Endothelial cell of umbilical vein (primary cell): Measurements from ENCODE around the gene LHCGR. TPM values are rescaled to one million over a fixed set of nuclear protein-coding genes. Genes with fewer than 3 reads are reported as not detected.

ENCODE experiments used
- BruUV-seq: library from RNA; stranded (reverse); fragments of 400-500 nt; replicated peaks from 2 replicates; lab custom pipeline; 2021; lab: Mats Ljungman, UMichigan
- CTCF ChIA-PET: fragments of 300-600, 350-600 bp; sonication (Branson Sonifier 250); formaldehyde crosslinking; loops from one replicate; lab custom pipeline; 2021; ENCODE audit warnings: antibody characterized with exemption, inconsistent platforms; lab: Charles Lee
- POLR2A ChIA-PET: fragments of 300-600, 350-600 bp; sonication (Branson Sonifier 250); formaldehyde crosslinking; loops from one replicate; lab custom pipeline; 2021; ENCODE audit warnings: antibody characterized with exemption, inconsistent platforms; lab: Charles Lee
- DNase-seq: peaks from one replicate; pipeline ENCODE4 v3.0.0-alpha.2; 2011; ENCODE audit warnings: low read depth, low spot score
- FAIRE-seq: peaks from 2 replicates; lab custom pipeline; 2011; peaks lifted over from hg19 to GRCh38; lab: Jason Lieb, UNC
- H2AFZ ChIP-seq: 2 replicates; pipeline ENCODE4 v1.6.0; 2012; ENCODE audit warnings: low read depth, low read length, control low read depth, inconsistent platforms
- H3K27ac ChIP-seq: 2 replicates; pipeline ENCODE4 v1.5.1; 2011; ENCODE audit warnings: low read depth, mild to moderate bottlenecking, control low read depth, low read length, moderate library complexity; ENCODE audit not compliant: insufficient read depth
- H3K27me3 ChIP-seq, 2 experiments: 2 replicates each; pipeline versions ENCODE4 v1.6.0 to v1.6.1; 2011; ENCODE audit warnings: low read length in 2 of 2, mixed read lengths in 1 of 2; ENCODE audit not compliant: control insufficient read depth in 2 of 2, insufficient read depth in 2 of 2
- H3K36me3 ChIP-seq, 2 experiments: 2 replicates in 1 of 2; 3 replicates in 1 of 2; pipeline ENCODE4 v1.5.1; 2011; ENCODE audit warnings: low read length in 2 of 2, mild to moderate bottlenecking in 1 of 2, moderate library complexity in 1 of 2; ENCODE audit not compliant: control insufficient read depth in 2 of 2, insufficient read depth in 2 of 2; ENCODE audit errors: extremely low read depth in 1 of 2
- H3K4me1 ChIP-seq: 3 replicates; pipeline ENCODE4 v1.5.1; 2011; ENCODE audit warnings: mild to moderate bottlenecking, low read length; ENCODE audit not compliant: control insufficient read depth, insufficient read depth; ENCODE audit errors: extremely low read depth
- H3K4me2 ChIP-seq: 2 replicates; pipeline ENCODE4 v1.6.1; 2011; ENCODE audit warnings: low read length, control low read depth, mixed read lengths; ENCODE audit not compliant: insufficient read depth
- H3K4me3 ChIP-seq, 3 experiments: fragments of 200-600 bp in 1 of 3; sonication (generic), shearing (Covaris generic) in 1 of 3; replicated peaks in 1 of 3; 2 replicates each; pipeline ENCODE4 v1.5.1; 2011 to 2016; ENCODE audit warnings: control low read depth in 3 of 3, low read length in 3 of 3, mild to moderate bottlenecking in 2 of 3, inconsistent platforms in 1 of 3, low read depth in 1 of 3, moderate library complexity in 1 of 3; ENCODE audit not compliant: insufficient read depth in 1 of 3
- H3K79me2 ChIP-seq: 2 replicates; pipeline ENCODE4 v1.6.0; 2012; ENCODE audit warnings: low read length, inconsistent platforms; ENCODE audit not compliant: control insufficient read depth, insufficient read depth
- H3K9ac ChIP-seq: replicated peaks from 2 replicates; pipeline ENCODE3; 2011; ENCODE audit warnings: low read length, control low read depth; ENCODE audit not compliant: insufficient read depth; ENCODE audit errors: extremely low read depth
- H3K9me1 ChIP-seq: replicated peaks from 3 replicates; pipeline ENCODE4 v1.6.0; 2011; ENCODE audit warnings: mild to moderate bottlenecking, low read length; ENCODE audit not compliant: control insufficient read depth, insufficient read depth; ENCODE audit errors: extremely low read depth
- H3K9me3 ChIP-seq: replicated peaks from 2 replicates; pipeline ENCODE4 v1.5.1; 2012; ENCODE audit warnings: low read length, inconsistent platforms; ENCODE audit not compliant: control insufficient read depth, insufficient read depth
- H4K20me1 ChIP-seq: replicated peaks from 2 replicates; pipeline ENCODE3; 2011; ENCODE audit warnings: mild to moderate bottlenecking, low read length; ENCODE audit not compliant: control insufficient read depth, insufficient read depth; ENCODE audit errors: extremely low read depth
- EZH2 ChIP-seq: IDR thresholded peaks from 2 replicates; pipeline ENCODE4 v1.6.1; 2012; ENCODE audit warnings: borderline replicate concordance, low read depth, mild to moderate bottlenecking, moderate library complexity, low read length, inconsistent platforms; ENCODE audit not compliant: severe bottlenecking
- FOS ChIP-seq: IDR thresholded peaks from 2 replicates; pipeline ENCODE4 v1.6.1; 2011; ENCODE audit warnings: mild to moderate bottlenecking, low read length, moderate library complexity, borderline replicate concordance; ENCODE audit not compliant: insufficient read depth
- GATA2 ChIP-seq: IDR thresholded peaks from 2 replicates; pipeline ENCODE4 v1.7.0; 2011; ENCODE audit warnings: low read depth, mild to moderate bottlenecking, moderate library complexity, mixed read lengths, low read length; ENCODE audit not compliant: insufficient read length, insufficient read depth
- JUN ChIP-seq: IDR thresholded peaks from 2 replicates; pipeline ENCODE4 v1.6.1; 2011; ENCODE audit warnings: borderline replicate concordance, low read depth; ENCODE audit not compliant: insufficient read length, insufficient read depth
- MAX ChIP-seq: IDR thresholded peaks from 2 replicates; pipeline ENCODE4 v1.6.1; 2011; ENCODE audit not compliant: insufficient read depth, insufficient read length
- MYC ChIP-seq: IDR thresholded peaks from one replicate; pipeline ENCODE4 v1.6.1; 2011; ENCODE audit warnings: mild to moderate bottlenecking, low read depth, low read length
- POLR2A ChIP-seq: IDR thresholded peaks from 2 replicates; pipeline ENCODE4 v1.6.1; 2012; ENCODE audit warnings: low read depth, mild to moderate bottlenecking, control low read depth, low read length
- POLR2AphosphoS5 ChIP-seq: IDR thresholded peaks from 2 replicates; pipeline ENCODE4 v1.6.1; 2012; ENCODE audit warnings: low read depth, mild to moderate bottlenecking, control low read depth, low read length, moderate library complexity; ENCODE audit not compliant: insufficient read depth
- dilution Hi-C: fragments of 300-500 bp; cut with MboI; formaldehyde crosslinking; loops from one replicate; pipeline ENCODE4 v1.15.0; 2019; ENCODE audit warnings: low sequenced_read_pairs; ENCODE audit not compliant: extremely low pct_ligation_motif_present
- intact Hi-C: fragments of 100-400 bp; cut with micrococcal nuclease; formaldehyde crosslinking; loops from one replicate; pipeline ENCODE4 v1.10.0; 2022
- polyA plus RNA-seq, 4 experiments: library from polyadenylated mRNA; depleted of rRNA in 3 of 4; stranded (reverse) in 3 of 4; unstranded in 1 of 4; fragments of >200 nt; gene quantifications; 2 replicates each; pipeline versions ENCODE4 v1.2.1 to v1.2.3, GENCODE V29; 2011 to 2012; ENCODE audit warnings: missing spikeins in 1 of 4
- total RNA-seq: library from RNA; stranded (reverse); gene quantifications from 2 replicates; pipeline ENCODE4 v1.2.3, GENCODE V29; 2021
- TF ChIP-seq, protein P1 (sequence below), 2 donors: IDR thresholded peaks; 1 replicate in 1 of 2; 2 replicates in 1 of 2; pipeline ENCODE4 v1.5.1; 2011; ENCODE audit warnings: low read length in 2 of 2, mild to moderate bottlenecking in 2 of 2, moderate library complexity in 2 of 2, control low read depth in 1 of 2, inconsistent platforms in 1 of 2, low read depth in 1 of 2; ENCODE audit not compliant: insufficient read depth in 1 of 2; ENCODE audit errors: extremely low read depth in 1 of 2

LHCGR gene
- total and polyA plus RNA-seq, 2 donors (not counting 3 experiments of a cell fraction or from before 2014, with no cell fraction given), result not detected

- H4K20me1 ChIP-seq, result no peaks in the 10 kb centered on the region
- no peaks in the 10 kb centered on the region for H3K36me3 ChIP-seq
- no peaks in the 10 kb centered on the region for H3K9me1 ChIP-seq
- H3K27ac ChIP-seq, result no peak overlapping the region
- H2AFZ ChIP-seq, result no peak overlapping the region
- no peak overlapping the region for H3K4me3 ChIP-seq
- FAIRE-seq, result no peak
- intact Hi-C loops (no loop called here), dilution Hi-C loops (no loop called here)
- DNase-seq, result no peak
- H3K9me3 ChIP-seq, result no peaks in the 10 kb centered on the region
- H3K9ac ChIP-seq, result no peak overlapping the region
- BruUV-seq, result no TSS peak
- TF ChIP-seq MYC, result no peak
- TF ChIP-seq, protein P1, sequence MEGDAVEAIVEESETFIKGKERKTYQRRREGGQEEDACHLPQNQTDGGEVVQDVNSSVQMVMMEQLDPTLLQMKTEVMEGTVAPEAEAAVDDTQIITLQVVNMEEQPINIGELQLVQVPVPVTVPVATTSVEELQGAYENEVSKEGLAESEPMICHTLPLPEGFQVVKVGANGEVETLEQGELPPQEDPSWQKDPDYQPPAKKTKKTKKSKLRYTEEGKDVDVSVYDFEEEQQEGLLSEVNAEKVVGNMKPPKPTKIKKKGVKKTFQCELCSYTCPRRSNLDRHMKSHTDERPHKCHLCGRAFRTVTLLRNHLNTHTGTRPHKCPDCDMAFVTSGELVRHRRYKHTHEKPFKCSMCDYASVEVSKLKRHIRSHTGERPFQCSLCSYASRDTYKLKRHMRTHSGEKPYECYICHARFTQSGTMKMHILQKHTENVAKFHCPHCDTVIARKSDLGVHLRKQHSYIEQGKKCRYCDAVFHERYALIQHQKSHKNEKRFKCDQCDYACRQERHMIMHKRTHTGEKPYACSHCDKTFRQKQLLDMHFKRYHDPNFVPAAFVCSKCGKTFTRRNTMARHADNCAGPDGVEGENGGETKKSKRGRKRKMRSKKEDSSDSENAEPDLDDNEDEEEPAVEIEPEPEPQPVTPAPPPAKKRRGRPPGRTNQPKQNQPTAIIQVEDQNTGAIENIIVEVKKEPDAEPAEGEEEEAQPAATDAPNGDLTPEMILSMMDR (IDR thresholded peaks at IDR 0.05; ENCODE audit: extremely low read depth in 1 of 2, insufficient read depth in 1 of 2, low read depth in 1 of 2, low read length in 2 of 2), result no peak
- TF ChIP-seq EZH2, result no peak
- TF ChIP-seq POLR2AphosphoS5, result no peak
- no peak for TF ChIP-seq MAX
- no peak for TF ChIP-seq JUN
- no peak for TF ChIP-seq FOS
- no peak for TF ChIP-seq GATA2
- TF ChIP-seq POLR2A, result no peak
- H3K27me3 ChIP-seq, result no peaks in the 10 kb centered on the region
- POLR2A ChIA-PET, result no interaction called here
- no peaks in the 10 kb centered on the region for H3K79me2 ChIP-seq
- no peaks in the 10 kb centered on the region for H3K4me1 ChIP-seq
- CTCF ChIA-PET, result interaction anchor here (1.1 kb wide), 1 partner anchor 13 kb away, joined by 3 read pairs; no protein-coding TSS in a partner anchor
- no peak overlapping the region for H3K4me2 ChIP-seq
These were observed 15.9 kb upstream of the LHCGR start for GRCh38 chr2:48771241-48772014.
